Endothelial cell (in vitro differentiated cells): ENCODE measurements around the gene RAB8B. TPM values are rescaled to one million over a fixed set of nuclear protein-coding genes. Genes with fewer than 3 reads are reported as not detected.

ENCODE experiments used
- DNase-seq: peaks from one replicate; pipeline ENCODE4 v3.0.0; 2021; ENCODE audit warnings: low spot score
- H3K27ac Mint-ChIP-seq: one replicate; pipeline ENCODE4 v1.8.0; 2021; ENCODE audit warnings: mixed read lengths, inconsistent platforms; ENCODE audit not compliant: unreplicated experiment
- H3K27me3 Mint-ChIP-seq: one replicate; pipeline ENCODE4 v1.8.0; 2021; ENCODE audit warnings: mild to moderate bottlenecking, moderate library complexity, mixed read lengths, inconsistent platforms; ENCODE audit not compliant: unreplicated experiment
- H3K36me3 Mint-ChIP-seq: one replicate; pipeline ENCODE4 v1.8.0; 2021; ENCODE audit warnings: mild to moderate bottlenecking, low read depth, mixed read lengths, inconsistent platforms; ENCODE audit not compliant: unreplicated experiment
- H3K4me1 Mint-ChIP-seq: one replicate; pipeline ENCODE4 v1.8.0; 2021; ENCODE audit warnings: mild to moderate bottlenecking, mixed read lengths, inconsistent platforms; ENCODE audit not compliant: unreplicated experiment
- H3K4me3 Mint-ChIP-seq: one replicate; pipeline ENCODE4 v1.8.0; 2021; ENCODE audit warnings: mild to moderate bottlenecking, mixed read lengths, inconsistent platforms; ENCODE audit not compliant: unreplicated experiment
- H3K9me3 Mint-ChIP-seq: one replicate; pipeline ENCODE4 v1.8.0; 2021; ENCODE audit warnings: mixed read lengths, inconsistent platforms; ENCODE audit not compliant: unreplicated experiment
- total RNA-seq: library from RNA; stranded (reverse); fragmentation: NEBNext Ultra II Directional; extraction: Animal tissue kit (Norgen Biotek cat#: 25700); gene quantifications from one replicate; pipeline ENCODE4 v1.2.1, GENCODE V29; 2021; ENCODE audit not compliant: unreplicated experiment
- TF ChIP-seq, protein P1 (sequence below): fragments of 200-600 bp; sonication (generic); IDR thresholded peaks from one replicate; pipeline ENCODE4 v1.5.0; 2021; ENCODE audit warnings: antibody characterized with exemption; ENCODE audit not compliant: unreplicated experiment

Gene RAB8B
- total RNA-seq, 1 donor from 2014 or later: 92.9 TPM

- TF ChIP-seq, protein P1, sequence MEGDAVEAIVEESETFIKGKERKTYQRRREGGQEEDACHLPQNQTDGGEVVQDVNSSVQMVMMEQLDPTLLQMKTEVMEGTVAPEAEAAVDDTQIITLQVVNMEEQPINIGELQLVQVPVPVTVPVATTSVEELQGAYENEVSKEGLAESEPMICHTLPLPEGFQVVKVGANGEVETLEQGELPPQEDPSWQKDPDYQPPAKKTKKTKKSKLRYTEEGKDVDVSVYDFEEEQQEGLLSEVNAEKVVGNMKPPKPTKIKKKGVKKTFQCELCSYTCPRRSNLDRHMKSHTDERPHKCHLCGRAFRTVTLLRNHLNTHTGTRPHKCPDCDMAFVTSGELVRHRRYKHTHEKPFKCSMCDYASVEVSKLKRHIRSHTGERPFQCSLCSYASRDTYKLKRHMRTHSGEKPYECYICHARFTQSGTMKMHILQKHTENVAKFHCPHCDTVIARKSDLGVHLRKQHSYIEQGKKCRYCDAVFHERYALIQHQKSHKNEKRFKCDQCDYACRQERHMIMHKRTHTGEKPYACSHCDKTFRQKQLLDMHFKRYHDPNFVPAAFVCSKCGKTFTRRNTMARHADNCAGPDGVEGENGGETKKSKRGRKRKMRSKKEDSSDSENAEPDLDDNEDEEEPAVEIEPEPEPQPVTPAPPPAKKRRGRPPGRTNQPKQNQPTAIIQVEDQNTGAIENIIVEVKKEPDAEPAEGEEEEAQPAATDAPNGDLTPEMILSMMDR: no peak
- DNase-seq: no peak
- H3K9me3 Mint-ChIP-seq: no peaks in the 10 kb centered on the region
- H3K4me1 Mint-ChIP-seq: peaks cover 50% of the 10 kb centered on the region
- H3K36me3 Mint-ChIP-seq: peaks cover 7% of the 10 kb centered on the region
- peaks cover 2% of the 10 kb centered on the region for H3K27me3 Mint-ChIP-seq
- no peak overlapping the region for H3K27ac Mint-ChIP-seq
- no peak overlapping the region for H3K4me3 Mint-ChIP-seq
Measured at GRCh38 chr15:63211549-63211948, 22.1 kb downstream of the RAB8B start.

DNA sequence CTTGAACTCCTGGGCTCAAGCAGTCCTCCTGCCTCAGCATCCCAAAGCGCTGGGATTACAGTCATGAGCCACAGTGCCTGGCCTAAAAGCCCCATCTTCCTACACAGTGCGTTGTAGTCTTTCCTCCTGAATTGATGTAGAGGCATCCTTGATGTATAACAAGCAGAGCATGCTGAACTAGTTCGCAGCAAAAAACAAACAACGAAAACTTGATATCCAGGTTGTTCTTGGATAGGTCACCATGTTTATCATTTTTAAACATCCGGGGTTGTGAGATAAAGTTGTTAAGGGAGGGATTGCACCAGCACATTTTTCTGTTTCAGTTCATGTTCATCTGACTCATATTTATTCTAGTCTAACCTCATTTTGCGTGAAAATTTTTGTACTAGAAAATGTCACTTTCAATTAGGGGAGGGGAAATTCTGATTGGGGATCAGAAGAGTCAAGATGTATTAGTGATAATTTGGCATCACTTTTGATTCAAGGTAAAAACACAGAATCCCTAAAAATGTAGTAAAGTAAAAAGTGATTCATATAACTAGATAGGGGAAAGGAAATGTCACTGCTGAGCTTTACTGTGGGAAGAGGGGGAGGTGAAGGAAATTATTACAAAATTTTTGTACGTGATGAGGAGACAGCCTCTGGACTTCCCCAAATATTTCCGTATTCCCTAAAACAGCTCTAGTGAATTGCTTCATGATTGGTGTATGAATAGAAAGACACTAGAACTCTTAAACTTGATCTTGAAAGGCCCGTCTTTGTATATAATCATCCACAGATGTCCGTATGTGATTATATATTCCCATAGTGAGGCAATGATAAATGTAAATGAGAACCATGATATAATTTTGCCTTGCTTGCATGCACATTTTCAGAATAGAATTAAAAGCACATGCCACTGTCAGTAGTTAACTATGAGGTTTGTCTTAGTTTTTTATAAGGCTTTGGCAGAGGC is 22.9 kb downstream of the RAB8B start:
- Mint-ChIP-seq H3K4me3 (no peak overlapping the region), H3K4me1 (peaks cover 42% of the 10 kb centered on the region), H3K9me3 (no peaks in the 10 kb centered on the region), H3K27ac (no peak overlapping the region), H3K36me3 (peaks cover 7% of the 10 kb centered on the region), H3K27me3 (no peaks in the 10 kb centered on the region)
- no peak for DNase-seq
- TF ChIP-seq, protein P1: no peak

GRCh38 chr15:63218100-63218808 is 28.8 kb downstream of the RAB8B start:
- Mint-ChIP-seq H3K36me3 (peaks cover 4% of the 10 kb centered on the region), H3K27me3 (no peaks in the 10 kb centered on the region), H3K4me3 (no peak overlapping the region), H3K27ac (no peak overlapping the region), H3K9me3 (no peaks in the 10 kb centered on the region), H3K4me1 (peaks cover 26% of the 10 kb centered on the region)
- TF ChIP-seq, protein P1: no peak
- no peak for DNase-seq

GRCh38 chr15:63219196-63219710 is 29.8 kb downstream of the RAB8B start:
- no peak for DNase-seq
- H3K9me3 Mint-ChIP-seq: no peaks in the 10 kb centered on the region
- H3K27ac Mint-ChIP-seq: no peak overlapping the region
- no peak overlapping the region for H3K4me3 Mint-ChIP-seq
- H3K27me3 Mint-ChIP-seq: no peaks in the 10 kb centered on the region
- H3K4me1 Mint-ChIP-seq: peaks cover 26% of the 10 kb centered on the region
- TF ChIP-seq, protein P1: no peak
- peaks cover 4% of the 10 kb centered on the region for H3K36me3 Mint-ChIP-seq
